IPS-NIHi7 (cell line): ENCODE results near the gene SYTL3.

Experiments
- DNase-seq: peaks from one replicate; pipeline ENCODE4 v3.0.0; 2012; ENCODE audit warnings: mixed read lengths; ENCODE audit errors: extremely low spot score

Gene SYTL3

DNA sequence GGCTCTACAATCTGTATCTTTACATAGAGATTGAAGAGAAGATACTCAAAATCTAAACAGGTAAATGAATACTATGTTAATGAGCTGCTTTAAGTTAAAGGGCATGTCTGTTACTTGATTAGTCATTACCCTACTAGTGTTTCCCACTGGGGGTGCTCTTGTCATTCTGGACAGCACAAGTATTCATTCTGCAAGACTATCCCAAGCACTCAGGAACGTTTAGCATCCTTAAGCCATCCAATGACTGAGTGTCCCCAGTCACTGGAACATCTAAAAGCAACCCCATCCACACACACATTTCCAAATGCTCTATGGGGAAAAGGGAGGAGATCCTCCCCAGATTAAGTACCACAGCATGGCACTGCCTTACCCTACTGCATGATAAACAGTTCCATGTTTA, 143.6 kb downstream of the SYTL3 start:
- peak; percentile 47 for DNase-seq

DNA sequence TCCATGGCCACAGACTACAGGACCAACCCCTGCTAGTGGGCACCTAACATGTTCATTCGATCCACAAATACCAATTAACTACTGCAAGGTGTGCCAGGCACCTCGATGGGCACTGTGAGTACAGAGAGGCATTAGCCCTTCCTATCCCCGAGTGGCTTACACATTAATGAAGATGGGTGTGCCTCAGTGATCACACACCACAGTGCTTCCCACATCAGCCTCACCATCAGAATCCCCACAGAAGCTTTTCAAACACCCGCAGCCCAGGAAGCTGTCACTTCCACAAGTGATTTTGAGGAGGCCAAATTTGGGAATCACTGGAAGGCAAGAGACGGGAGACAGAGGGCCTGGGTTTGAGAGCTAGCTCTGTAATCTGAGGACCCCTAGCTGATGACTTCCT, 145.7 kb downstream of the SYTL3 start:
- no peak for DNase-seq

DNA sequence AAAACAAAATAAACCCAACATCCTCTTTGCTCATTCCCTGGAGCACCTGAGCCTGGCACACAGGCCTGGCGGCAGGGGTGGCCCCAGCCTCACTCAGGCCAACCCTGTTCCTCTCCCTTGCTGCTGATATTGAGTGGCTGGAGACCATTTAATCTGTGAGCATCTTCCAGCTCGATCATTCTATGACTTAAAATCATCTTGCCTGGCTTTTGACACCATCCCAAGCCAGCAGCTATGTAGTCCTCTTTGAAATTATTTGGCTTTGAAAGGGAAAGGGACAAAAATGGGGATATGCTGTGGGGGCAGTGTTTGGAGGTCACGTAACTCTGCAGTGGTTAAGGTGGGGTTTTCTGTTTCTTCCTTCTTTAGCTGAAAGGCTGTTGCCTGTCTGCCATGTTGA, 146.5 kb downstream of the SYTL3 start:
- no peak for DNase-seq

DNA sequence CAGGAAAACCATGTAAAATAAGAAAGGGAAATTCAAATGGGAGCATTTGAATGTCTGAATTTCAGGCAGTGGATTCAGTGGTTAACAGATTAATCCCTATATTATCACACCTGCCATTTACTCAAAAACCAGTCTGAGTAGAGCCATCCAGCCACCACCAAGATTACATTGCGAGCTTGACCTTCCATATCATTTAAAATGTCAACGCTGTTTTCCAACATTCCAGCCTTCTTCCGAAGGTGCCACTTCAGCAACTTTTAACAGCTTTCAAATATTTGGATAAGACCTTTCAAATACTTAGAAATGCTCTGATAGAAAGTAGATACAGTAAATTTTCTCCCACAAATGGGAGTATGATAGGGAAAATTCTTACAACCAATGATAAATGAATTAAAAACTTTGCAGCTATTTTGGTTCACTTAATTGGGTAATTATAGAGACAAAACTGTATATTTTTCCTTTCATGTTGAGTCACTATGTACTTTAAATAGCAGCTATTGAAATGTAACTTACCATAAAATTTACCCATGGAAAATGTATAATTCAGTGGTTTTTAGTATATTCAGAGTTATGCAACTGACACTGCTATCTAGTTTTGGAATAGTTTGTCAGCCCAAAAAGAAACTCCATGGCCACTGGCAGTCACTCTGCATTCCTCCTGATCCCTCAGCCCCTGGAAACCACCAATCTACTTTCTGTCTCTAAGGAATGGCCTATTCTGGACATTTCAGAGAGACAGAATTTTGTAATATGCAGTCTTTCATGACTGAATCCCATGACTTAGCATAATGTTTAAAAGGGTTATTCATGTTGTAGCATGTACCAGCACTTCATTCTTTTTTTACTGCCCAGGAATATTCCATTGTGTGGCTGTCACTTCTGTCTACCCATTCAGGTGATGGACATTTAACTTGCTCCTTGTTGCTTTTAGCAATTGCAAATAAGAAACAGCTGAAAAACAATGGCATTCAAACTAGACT, 147.8 kb downstream of the SYTL3 start:
- no peak for DNase-seq

DNA sequence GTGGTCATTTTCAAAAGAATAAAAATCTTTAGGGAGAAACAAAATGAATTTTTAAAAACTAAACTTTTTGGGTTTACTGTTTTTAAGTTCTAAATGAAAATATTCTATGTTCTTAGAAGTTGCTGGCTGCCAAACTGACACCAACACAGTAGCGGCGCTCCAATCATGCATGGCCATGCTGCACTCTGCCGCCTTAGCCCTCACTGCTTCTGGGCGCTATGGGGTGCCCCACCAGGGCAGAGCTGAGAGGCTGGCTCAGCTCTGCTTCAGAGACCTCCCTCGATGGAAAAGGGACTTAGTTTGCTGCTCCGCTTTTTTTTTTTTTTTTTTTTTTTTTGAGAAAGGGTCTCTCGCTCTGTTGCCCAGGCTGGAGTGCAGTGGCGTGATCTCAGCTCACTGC, 148.5 kb downstream of the SYTL3 start:
- DNase-seq, result no peak

DNA sequence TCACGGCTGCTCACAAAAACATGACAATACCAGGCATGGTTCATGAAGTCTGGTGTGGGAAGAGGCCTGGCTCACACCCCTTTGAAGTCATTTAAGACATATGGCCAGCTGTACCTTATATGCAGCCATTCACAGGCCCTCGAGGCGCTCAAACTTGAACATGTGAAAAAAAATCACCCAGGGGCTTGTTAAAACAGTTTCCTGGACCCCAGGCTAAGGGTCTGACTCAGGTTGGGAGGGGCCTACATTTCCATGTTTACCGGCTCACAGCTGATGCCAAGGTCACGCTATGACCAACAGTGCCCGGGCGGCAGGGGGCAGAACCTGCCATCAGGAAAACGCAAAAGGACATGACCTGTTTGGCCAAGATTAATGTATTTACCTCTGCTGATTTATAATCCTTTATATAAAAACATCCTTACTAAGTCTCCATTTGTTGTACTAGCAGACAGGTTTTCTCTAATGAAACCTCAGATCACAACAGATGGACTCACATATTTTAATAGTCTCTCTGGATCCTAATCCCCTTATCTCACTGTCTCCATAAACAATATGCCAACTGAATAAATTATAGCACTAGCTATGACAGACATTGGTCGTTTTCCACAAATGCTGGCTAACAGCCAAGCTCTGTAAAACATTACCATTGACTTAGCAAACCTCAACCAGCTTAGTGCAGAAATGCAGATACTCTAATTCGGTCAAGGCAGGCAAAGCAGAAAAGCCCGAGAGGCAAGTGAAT, 149.4 kb downstream of the SYTL3 start:
- no peak for DNase-seq

DNA sequence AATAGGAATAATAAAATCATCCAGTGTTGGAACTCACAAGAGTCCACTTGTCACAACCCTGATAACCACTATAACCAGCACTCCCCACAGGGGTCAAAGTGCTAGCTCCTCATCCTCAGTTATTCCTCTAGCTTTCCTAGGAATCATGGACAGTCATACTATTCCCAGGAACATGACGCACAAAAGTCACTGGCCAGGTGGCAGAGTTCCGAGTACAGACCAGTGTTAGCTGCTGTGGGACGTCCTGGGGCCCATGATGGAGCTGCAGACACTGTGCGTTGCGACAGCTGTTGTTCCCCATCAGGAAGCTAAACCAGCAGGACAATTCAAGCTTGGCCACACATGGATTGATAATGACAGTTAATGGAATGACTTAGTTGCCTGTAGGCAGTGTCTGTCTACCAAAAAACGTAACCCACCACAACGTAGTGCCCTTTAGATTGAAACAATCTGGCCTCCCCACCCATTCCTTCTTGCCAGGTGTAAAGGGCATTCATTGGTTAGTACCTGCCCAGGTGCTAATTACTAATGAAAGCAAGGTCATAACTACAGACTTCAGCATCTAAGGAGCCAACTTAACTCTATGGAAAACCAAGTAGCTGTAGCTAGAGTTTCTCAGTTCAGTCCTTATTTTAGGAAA, 151.9 kb downstream of the SYTL3 start:
- DNase-seq, result no peak

DNA sequence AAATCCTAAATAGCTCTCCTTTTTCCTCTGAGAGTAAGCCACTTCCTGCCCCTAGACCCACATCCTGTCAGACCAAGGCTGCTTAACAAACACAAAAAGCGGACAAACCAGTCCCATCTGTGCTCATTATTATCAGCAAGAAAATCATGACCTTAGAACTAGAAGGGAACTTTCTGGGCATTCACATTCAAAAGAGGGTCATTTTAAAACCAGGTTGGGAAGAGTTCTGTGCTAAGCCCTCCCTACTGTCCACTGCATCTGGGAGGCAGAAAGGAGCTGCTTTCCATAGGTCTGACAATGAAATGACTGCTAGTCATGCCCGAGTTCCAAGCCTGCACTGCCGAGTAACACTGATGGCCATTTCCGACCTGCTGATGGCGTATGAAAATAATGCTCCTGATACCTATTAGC, 153.9 kb downstream of the SYTL3 start:
- no peak for DNase-seq

DNA sequence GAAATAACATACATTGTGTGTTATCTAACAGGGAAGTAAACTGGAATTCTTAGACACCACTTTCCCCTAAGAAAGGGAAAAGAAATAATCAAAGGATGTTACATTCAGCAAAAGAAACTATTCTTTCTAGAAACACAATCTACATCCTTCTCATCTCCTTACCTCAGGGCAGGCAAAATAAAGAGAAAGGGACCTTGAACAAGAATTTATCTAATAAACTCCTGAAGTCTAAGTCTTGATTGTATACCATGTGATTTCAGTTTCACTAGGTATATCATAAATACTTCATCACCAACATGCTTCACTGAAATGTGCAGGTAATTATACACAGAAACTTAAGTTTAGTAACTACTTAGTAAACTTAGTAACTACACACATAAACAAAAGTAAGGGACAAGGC, 154.4 kb downstream of the SYTL3 start:
- DNase-seq, result no peak

DNA sequence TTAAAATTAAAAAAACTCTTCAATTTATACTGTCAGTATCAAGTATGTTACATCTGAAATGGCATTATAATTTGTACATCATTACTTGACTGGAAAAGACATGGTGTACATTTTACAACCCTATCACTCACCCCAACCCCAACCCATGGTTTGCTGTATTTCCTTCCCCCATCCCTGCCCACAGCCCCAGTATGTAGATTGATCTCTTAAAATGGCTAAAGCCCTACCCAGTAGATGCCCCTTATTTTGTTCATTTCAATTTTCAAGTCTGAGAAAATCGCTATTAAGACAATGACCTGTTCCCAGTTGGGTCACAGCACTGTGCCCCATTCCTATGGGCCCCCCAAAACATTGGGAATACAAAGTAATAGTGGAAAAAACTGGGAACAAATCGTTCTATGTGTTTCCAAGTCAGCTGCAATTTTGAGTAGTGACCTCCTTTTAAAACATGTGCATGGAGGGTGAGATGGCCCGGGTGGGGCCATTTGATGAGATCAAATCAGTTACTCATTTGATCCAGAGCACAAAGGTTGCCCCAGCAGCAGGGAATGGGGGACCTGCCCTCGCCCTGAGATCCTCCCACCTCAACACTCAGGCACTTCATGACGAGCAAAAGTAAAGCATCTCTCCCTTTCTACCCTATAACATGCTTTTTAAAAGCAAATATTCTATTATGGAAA, 156.0 kb downstream of the SYTL3 start:
- no peak for DNase-seq

DNA sequence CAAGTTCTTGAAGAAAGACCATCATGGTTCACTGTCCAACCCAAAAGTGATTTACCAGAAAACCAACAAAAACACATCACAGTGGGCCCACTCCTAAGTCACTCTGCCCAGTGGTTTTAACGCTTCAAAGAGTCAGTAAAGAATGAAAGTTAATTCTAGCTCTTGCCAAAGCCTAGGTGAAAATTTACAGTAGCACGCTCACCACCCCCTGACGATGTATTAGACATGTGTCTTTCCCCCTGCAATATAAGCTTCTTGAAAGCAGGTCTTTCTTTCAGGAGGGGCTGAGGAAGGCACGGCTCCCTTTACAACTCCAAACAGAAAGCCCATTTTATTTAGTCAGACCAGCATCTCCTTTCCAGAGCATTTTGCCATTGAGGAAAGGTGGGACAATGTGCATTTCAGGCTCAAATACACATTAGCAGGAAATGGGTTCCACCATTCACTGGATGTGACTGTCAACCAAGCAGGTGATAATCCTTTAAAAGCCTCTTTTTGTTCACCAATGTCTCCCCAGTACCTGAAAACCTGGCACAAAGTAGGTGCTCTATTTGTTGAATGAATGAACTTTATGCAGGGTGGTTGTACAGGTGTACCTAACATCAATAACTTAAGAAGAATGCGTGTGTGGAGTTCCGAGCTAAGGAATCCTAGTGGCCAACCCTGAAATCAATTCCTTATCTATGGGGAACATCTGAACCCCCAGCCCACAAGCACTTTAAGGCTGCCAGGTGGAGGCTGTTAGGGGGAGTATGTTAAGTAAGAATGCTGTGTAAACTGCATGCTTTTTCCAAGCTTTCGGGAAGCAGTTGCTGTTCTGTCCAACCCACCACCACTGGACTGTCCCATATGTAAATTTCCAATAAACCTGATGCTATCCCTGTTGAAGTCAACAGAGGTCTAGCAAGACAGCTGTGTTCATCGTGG, 157.9 kb downstream of the SYTL3 start:
- no peak for DNase-seq

DNA sequence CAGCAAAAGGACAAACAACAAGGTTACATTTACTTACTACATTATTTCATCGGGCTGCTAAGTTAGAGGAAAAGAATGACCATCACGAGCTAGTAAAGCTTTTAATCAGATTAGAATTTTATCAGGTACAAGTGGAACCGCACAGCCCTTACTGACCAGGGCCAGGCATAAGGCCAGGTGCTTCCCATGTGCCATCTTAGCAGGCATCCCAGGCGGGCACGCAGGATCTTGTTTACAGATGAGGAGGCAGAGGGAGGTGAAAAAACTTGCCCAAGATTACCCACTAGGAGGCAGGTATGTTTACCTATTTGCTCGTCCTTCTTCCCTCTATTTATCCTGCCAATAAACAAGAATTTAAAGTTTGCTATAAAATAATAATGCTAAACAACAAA, 158.6 kb downstream of the SYTL3 start:
- DNase-seq, result no peak

DNA sequence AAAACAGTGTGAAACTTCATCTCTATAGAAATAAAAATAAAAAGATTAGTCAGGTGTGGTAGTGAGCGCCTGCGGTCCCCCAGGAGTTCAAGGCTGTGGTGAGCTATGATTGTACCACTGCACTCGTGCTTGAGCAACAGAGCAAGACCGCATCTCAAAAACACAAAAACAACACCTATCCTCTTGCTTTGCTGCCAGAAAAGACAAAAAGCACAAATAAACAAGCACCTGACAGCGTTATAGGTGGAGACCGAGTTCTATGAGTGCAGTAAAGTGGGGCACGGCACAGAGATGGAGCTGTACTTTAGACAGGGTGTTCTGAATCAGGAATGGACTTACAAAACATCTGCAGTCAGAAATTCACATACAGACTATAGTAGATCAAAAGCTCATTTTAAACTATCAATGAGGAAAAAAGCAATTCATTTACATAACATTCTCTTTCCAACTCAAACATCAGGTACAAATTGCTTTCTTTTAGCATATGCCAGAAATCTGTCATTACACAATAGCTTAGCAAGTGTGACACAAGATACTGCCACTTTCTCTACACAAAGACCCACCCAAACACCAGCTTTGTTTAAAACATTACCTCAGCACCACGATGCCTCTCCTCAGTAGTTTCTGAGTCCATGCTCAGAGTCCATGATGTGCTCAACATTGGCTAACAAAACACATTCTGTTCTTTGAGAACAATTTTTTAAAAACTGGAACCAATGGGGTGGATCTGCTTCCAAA, 159.3 kb downstream of the SYTL3 start:
- DNase-seq, result no peak

DNA sequence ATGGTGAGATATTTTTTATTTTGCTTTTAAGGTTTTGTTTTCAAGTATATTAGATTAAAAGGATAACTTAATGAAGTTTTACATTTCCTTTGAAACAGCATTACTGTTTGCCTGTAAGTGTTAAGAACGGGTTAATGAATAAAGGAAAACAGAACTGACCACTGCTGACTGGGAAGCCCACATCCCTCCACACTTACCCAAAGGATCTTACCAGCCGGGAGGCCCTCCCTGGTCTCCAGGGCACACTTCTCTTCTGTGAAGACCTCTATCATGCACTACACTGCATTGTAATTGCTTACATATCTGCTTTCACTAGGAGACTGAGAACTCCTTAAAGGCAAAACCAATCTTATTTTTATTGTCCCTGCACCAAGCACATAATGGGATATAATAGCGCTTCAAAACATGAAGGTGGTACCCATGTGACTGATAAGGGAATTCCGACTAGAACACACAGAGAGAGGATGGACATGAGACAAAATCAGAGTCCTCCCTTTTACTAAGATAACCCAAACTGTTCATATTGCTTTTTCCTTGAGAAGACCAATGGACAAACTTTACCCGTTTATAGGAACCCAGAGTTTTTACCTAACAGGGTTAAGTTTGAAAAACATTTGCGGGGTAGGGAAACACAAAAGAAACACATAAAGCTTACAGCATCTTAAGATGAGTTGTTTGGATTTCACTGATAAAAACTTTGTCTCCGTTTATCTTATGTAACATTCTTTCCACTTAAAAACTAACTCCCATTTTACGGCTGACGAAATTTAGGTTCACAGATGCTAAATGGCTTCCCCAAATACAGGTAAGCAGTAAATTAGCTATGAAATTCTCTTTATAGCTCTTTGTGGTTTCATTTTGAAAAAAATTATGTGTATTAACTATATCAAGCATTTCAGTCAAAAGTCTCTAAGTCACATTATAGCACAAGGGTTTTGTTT, 160.6 kb downstream of the SYTL3 start:
- DNase-seq, result no peak

DNA sequence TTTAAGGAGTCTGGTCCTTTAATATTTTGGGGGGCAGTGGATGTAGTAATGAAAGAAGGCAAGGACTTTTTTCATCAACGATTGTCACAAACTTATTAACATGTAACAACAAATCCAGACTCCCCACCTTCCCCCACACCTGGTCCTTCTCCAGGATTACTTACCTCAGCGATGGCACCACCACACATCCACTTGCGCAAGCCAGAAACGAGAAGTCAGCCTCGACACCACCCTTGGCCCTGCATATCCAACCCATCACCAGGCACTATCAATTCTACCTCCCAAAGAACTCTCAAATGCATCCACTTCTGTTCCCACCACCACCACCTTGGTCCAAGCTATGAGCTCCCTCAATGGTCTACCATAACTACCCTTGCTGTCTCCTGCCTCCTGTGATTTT, 162.8 kb downstream of the SYTL3 start:
- DNase-seq, result no peak

DNA sequence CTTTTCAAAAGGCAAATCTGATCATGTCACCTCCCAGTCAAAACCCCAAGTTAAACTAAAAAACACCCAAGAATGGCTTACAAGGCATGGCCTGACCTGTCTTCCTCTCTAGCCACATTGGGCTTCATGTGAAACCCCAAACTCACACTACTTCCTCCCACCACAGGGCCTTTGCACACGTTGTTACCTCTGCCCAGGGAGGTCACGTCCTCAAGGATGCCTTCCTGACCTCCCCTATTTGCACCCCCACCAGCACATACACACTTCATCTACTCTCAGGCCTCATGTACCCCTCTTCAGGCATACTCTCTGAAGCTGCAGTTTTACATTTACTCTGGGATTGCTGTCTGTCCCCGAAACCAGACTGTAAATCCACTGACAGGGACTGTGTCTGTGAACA, 163.2 kb downstream of the SYTL3 start:
- no peak for DNase-seq
